IMR-90 (cell line): ENCODE results near the gene HMX3. TPM values are rescaled to one million over a fixed set of nuclear protein-coding genes. Genes with fewer than 3 reads are reported as not detected.
A peak's percentile ranks its signal among the peaks of the same experiment; 100 is the strongest.

Experiments
- ATAC-seq: fragments of 200-7000 bp; cut with Tn5 transposase; 2 replicates; pipeline ENCODE4 v1.9.1; 2020; ENCODE audit warnings: low read depth, mild to moderate bottlenecking, moderate library complexity
- BruUV-seq: library from RNA; stranded (reverse); fragments of 400-500 nt; replicated peaks from 2 replicates; lab custom pipeline; 2021; lab: Mats Ljungman, UMichigan
- CTCF ChIA-PET: fragments of 300-600 bp; formaldehyde crosslinking; extraction: SDS; loops from one replicate; lab custom pipeline; 2021; ENCODE audit warnings: antibody characterized with exemption; lab: Yijun Ruan, JAX
- POLR2A ChIA-PET: fragments of 300-600 bp; sonication (Branson Sonifier 250); formaldehyde crosslinking; loops from one replicate; lab custom pipeline; 2022; ENCODE audit warnings: antibody characterized with exemption; ENCODE audit not compliant: unreplicated experiment; lab: Charles Lee
- DNase-seq: peaks from one replicate; pipeline ENCODE4 v3.0.0; 2013
- H2AFZ ChIP-seq: replicated peaks from 2 replicates; pipeline ENCODE3; 2013; ENCODE audit warnings: low read length, mild to moderate bottlenecking; ENCODE audit not compliant: poor library complexity
- H2AK5ac ChIP-seq: 2 replicates; pipeline ENCODE4 v1.6.1; 2013; ENCODE audit warnings: low read depth, low read length, inconsistent platforms
- H2AK9ac ChIP-seq: replicated peaks from 2 replicates; pipeline ENCODE3; 2013; ENCODE audit warnings: mild to moderate bottlenecking, low read depth, low read length, moderate library complexity; ENCODE audit not compliant: poor library complexity
- H2BK120ac ChIP-seq: 2 replicates; pipeline ENCODE4 v1.6.1; 2013; ENCODE audit warnings: low read depth, low read length, inconsistent platforms
- H2BK15ac ChIP-seq: 3 replicates; pipeline ENCODE4 v1.6.1; 2013; ENCODE audit warnings: low read depth, low read length, inconsistent platforms
- H2BK20ac ChIP-seq: 2 replicates; pipeline ENCODE4 v1.6.1; 2013; ENCODE audit warnings: low read depth, mild to moderate bottlenecking, inconsistent platforms, low read length, moderate library complexity
- H2BK5ac ChIP-seq: 2 replicates; pipeline ENCODE4 v1.6.1; 2013; ENCODE audit warnings: mild to moderate bottlenecking, low read depth, low read length, inconsistent platforms; ENCODE audit not compliant: poor library complexity, severe bottlenecking
- H3K14ac ChIP-seq: replicated peaks from 2 replicates; pipeline ENCODE4 v1.6.1; 2013; ENCODE audit warnings: low read depth, low read length, inconsistent platforms
- H3K18ac ChIP-seq: 2 replicates; pipeline ENCODE4 v1.6.1; 2013; ENCODE audit warnings: low read depth, low read length, control low read depth
- H3K23ac ChIP-seq: 2 replicates; pipeline ENCODE4 v1.6.1; 2013; ENCODE audit warnings: low read depth, low read length, inconsistent platforms
- H3K27ac ChIP-seq: 2 replicates; pipeline ENCODE4 v1.5.1; 2013; ENCODE audit warnings: mild to moderate bottlenecking, control low read depth, low read length; ENCODE audit not compliant: insufficient read depth
- H3K27me3 ChIP-seq: 2 replicates; pipeline ENCODE4 v1.6.1; 2013; ENCODE audit warnings: low read length; ENCODE audit not compliant: control insufficient read depth, insufficient read depth
- H3K36me3 ChIP-seq: 2 replicates; pipeline ENCODE4 v1.6.1; 2013; ENCODE audit warnings: low read length, mixed read lengths; ENCODE audit not compliant: control insufficient read depth, insufficient read depth
- H3K4ac ChIP-seq: 2 replicates; pipeline ENCODE4 v1.6.1; 2013; ENCODE audit warnings: low read depth, low read length, inconsistent platforms
- H3K4me1 ChIP-seq: 2 replicates; pipeline ENCODE4 v1.6.1; 2013; ENCODE audit warnings: low read length, mixed read lengths; ENCODE audit not compliant: control insufficient read depth, insufficient read depth
- H3K4me2 ChIP-seq: 2 replicates; pipeline ENCODE4 v1.6.1; 2013; ENCODE audit warnings: low read depth, mild to moderate bottlenecking, control low read depth, low read length, moderate library complexity
- H3K4me3 ChIP-seq: 2 replicates; pipeline ENCODE4 v1.5.1; 2013; ENCODE audit warnings: low read depth, mild to moderate bottlenecking, control low read depth, low read length, moderate library complexity; ENCODE audit not compliant: insufficient read depth
- H3K56ac ChIP-seq: 2 replicates; pipeline ENCODE4 v1.6.1; 2013; ENCODE audit warnings: low read length, inconsistent platforms; ENCODE audit not compliant: insufficient read depth; ENCODE audit errors: extremely low read depth
- H3K79me1 ChIP-seq, 2 experiments: 2 replicates each; pipeline ENCODE4 v1.6.1; 2013; ENCODE audit warnings: low read length in 2 of 2, inconsistent platforms in 1 of 2, low read depth in 1 of 2
- H3K9ac ChIP-seq: 2 replicates; pipeline ENCODE4 v1.6.1; 2013; ENCODE audit warnings: low read depth, low read length, control low read depth
- H3K9me1 ChIP-seq: 2 replicates; pipeline ENCODE4 v1.6.1; 2013; ENCODE audit warnings: low read length, inconsistent platforms; ENCODE audit not compliant: insufficient read depth
- H3K9me3 ChIP-seq: 2 replicates; pipeline ENCODE4 v1.6.1; 2013; ENCODE audit warnings: low read length; ENCODE audit not compliant: control insufficient read depth, insufficient read depth
- H4K20me1 ChIP-seq: 2 replicates; pipeline ENCODE4 v1.6.1; 2013; ENCODE audit warnings: low read length, inconsistent platforms; ENCODE audit not compliant: insufficient read depth
- H4K5ac ChIP-seq: 2 replicates; pipeline ENCODE4 v1.6.1; 2013; ENCODE audit warnings: mild to moderate bottlenecking, low read depth, low read length, control low read depth
- H4K8ac ChIP-seq, 2 experiments: 2 replicates each; pipeline ENCODE4 v1.6.1; 2013; ENCODE audit warnings: low read depth in 2 of 2, low read length in 2 of 2, control low read depth in 1 of 2, inconsistent platforms in 1 of 2
- H4K91ac ChIP-seq: 2 replicates; pipeline ENCODE4 v1.6.1; 2013; ENCODE audit warnings: low read depth, low read length, inconsistent platforms; ENCODE audit not compliant: insufficient read depth
- FOS ChIP-seq: fragments of 150-350 bp; IDR thresholded peaks from 2 replicates; pipeline ENCODE4 v1.6.1; 2016; ENCODE audit warnings: low read depth, low read length
- RCOR1 ChIP-seq: IDR thresholded peaks from 2 replicates; pipeline ENCODE4 v1.6.1; 2012; ENCODE audit warnings: mild to moderate bottlenecking, low read length, improper control_type of control experiment; ENCODE audit not compliant: insufficient replicate concordance
- WGBS, 2 experiments: methylation state at CpG; one replicate each; pipeline versions ENCODE4 v1.1.5 to v1.1.7; 2013; ENCODE audit warnings: missing lambda C conversion rate in 2 of 2; ENCODE audit not compliant: insufficient read length in 1 of 2; ENCODE audit errors: extremely low coverage in 2 of 2; 5-methylcytosine and 5-hydroxymethylcytosine counted together
- dilution Hi-C: fragments of 300-500 bp; cut with HindIII; formaldehyde crosslinking; loops from one replicate; pipeline ENCODE4 v1.14.3; 2018; ENCODE audit warnings: low sequenced_read_pairs; ENCODE audit not compliant: unreplicated experiment
- in situ Hi-C: fragments of 300-500 bp; cut with MboI; formaldehyde crosslinking; loops from 3 replicates; pipeline ENCODE4 v1.14.3; 2019; ENCODE audit warnings: low sequenced_read_pairs, inconsistent platforms, mixed read lengths
- intact Hi-C: fragments of 100-400 bp; cut with micrococcal nuclease; formaldehyde crosslinking; loops from 2 replicates; pipeline ENCODE4 v1.10.0; 2022
- polyA plus RNA-seq, 3 experiments: library from polyadenylated mRNA; depleted of rRNA; stranded (reverse); fragments of >200 nt; gene quantifications; 2 replicates each; pipeline ENCODE4 v1.2.3, GENCODE V29; 2012; ENCODE audit warnings: low replicate concordance in 1 of 3
- total RNA-seq: library from RNA; depleted of rRNA; stranded (reverse); fragments of >200 nt; gene quantifications from 2 replicates; pipeline ENCODE4 v1.2.3, GENCODE V29; 2012

The HMX3 gene
- total and polyA plus RNA-seq, 2 of the 4 experiments (the other 2 are of a cell fraction): not detected

- TF ChIP-seq FOS: no peak
Observed at GRCh38 chr10:123149568-123150270, 13.9 kb downstream of the HMX3 start (continued).

GRCh38 chr10:123150271-123150985, 14.7 kb downstream of the HMX3 start:
- peaks cover 9% of the 10 kb centered on the region for H4K20me1 ChIP-seq
- CTCF ChIA-PET: interaction anchor here (1.1 kb wide), 1 partner anchor 10 kb away, joined by 4 read pairs; no protein-coding TSS in a partner anchor
- no peak overlapping the region for H2AK5ac ChIP-seq
- peak overlapping the region; percentile 45 for H2AK9ac ChIP-seq
- H2BK120ac ChIP-seq: no peak overlapping the region
- H3K27me3 ChIP-seq: peaks cover 67% of the 10 kb centered on the region
- no peak overlapping the region for H2BK15ac ChIP-seq
- no peak overlapping the region for H3K9ac ChIP-seq
- H4K8ac ChIP-seq: no peak overlapping the region
- ATAC-seq (no peak), DNase-seq (no peak)
- no peak overlapping the region for H4K5ac ChIP-seq
- H3K14ac ChIP-seq: no peak overlapping the region
- no peaks in the 10 kb centered on the region; the same call in 1 of the 2 replicates for H3K9me1 ChIP-seq
- in situ Hi-C loops: loop anchor here (25.0 kb wide), 2 partner anchors 288 to 1013 kb away; no protein-coding TSS in a partner anchor
- no peak overlapping the region for H3K4ac ChIP-seq
- H3K4me3 ChIP-seq: no peak overlapping the region
- dilution Hi-C loops: no loop called here
- H3K79me1 ChIP-seq: peaks cover 0 to 7% of the 10 kb centered on the region in 2 experiments; a peak in 1 of 4 replicates
- no TSS peak for BruUV-seq
- no peak overlapping the region for H3K18ac ChIP-seq
- TF ChIP-seq RCOR1: no peak
- 0% methylated on average over 2 of the region's 34 CpGs; no CpG with 5 or more reads in 1 of the 2 experiments for WGBS, 2 experiments
- peaks cover 1% of the 10 kb centered on the region for H3K4me1 ChIP-seq
- no peak overlapping the region for H3K27ac ChIP-seq
- POLR2A ChIA-PET: no interaction called here
- no peak overlapping the region for H2BK5ac ChIP-seq
- H2BK20ac ChIP-seq: no peak overlapping the region
- intact Hi-C loops: loop anchor here (10.0 kb wide), 2 partner anchors 296 to 1264 kb away; partner anchors contain the start of gene OAT
- no peak overlapping the region for H3K56ac ChIP-seq
- no peaks in the 10 kb centered on the region for H3K36me3 ChIP-seq
- peaks cover 3% of the 10 kb centered on the region; the same call in 1 of the 2 replicates for H3K9me3 ChIP-seq
- H3K4me2 ChIP-seq: peak overlapping the region; percentile 82; the same call in 1 of the 2 replicates
- peak overlapping the region; percentile 78 for H2AFZ ChIP-seq
- H4K91ac ChIP-seq: no peak overlapping the region
- peak overlapping the region; percentile 24; the same call in 1 of the 2 replicates for H3K23ac ChIP-seq
